DMS 273 treated with DMSO at 0.1 percent for 48 hours (cell line): ENCODE results near the gene OPN1SW.

Experiments used
- DNase-seq: peaks from one replicate; lab custom pipeline; 2025; lab: John Stamatoyannopoulos, UW

OPN1SW gene

DNA sequence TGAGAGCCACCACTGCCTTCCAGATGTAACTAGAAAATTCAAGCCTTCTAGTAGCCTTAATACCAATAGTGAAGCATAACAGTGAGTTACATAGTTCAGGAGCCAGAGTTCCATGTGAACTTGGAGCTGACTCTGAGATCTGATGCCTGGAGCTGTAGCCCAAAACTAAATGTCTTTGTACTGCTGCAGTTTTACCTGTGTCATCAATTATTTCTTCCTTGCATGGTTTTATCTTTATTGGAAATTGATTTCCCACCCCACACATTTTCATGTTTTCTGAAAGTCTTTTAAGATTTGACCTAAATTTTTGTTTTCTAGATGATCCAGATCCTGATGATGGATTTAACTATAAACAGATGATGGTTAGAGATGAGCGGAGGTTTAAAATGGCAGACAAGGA lies 17.0 kb downstream of the OPN1SW start:
- no peak for DNase-seq

DNA sequence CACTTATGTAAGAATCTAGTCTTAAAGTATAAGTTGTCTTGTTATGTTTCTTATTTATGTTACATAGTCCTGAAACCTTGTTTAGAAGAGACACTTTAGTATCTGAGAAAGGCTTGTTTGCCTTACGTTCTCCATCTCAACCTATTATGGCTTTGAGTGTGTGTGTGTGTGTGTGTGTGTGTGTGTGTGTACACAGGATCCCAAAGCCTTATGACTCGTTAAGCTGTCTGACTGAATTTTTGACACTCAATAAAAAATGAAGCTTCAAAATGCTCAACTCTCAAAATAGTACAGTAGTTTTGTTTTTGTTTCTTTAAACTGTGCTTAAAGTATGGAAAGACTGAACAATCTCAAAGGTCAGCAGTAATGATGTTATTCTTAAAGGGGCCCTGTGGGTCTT lies 18.4 kb downstream of the OPN1SW start:
- no peak for DNase-seq

DNA sequence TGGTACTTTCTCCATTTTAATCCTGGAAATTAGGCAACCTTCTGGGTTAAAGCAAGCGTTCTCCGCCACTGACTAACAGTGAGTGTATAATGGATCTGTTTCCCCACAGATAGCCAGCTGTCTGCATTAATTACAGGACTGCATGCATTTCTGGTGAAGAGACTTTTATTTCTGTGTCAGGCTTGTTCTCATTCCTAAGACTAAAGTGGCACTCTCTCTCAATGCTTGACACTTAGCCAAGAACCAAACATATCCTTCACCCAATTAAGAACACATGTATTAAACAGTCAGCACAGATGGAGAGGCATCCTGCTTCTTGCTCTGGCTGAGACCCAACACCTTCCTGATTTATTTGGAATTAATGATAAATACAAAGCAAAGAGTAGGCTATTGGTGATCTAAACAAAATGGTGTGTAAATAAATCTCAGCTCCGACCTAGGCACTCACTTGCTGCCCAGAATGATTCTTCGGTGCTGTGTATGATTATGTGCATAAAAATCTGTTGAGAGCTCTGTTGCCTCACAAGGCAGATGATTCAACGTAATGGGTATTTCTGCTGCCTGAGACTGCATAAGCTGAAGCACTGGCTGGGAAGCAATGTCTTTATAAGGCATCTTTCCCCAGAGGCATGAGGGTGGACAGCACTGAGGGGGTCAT lies 19.6 kb downstream of the OPN1SW start:
- peak; percentile 97 for DNase-seq

- DNase-seq, result peak; percentile 84
These were observed 20.3 kb downstream of the OPN1SW start for GRCh38 chr7:128755075-128755818.

DNA sequence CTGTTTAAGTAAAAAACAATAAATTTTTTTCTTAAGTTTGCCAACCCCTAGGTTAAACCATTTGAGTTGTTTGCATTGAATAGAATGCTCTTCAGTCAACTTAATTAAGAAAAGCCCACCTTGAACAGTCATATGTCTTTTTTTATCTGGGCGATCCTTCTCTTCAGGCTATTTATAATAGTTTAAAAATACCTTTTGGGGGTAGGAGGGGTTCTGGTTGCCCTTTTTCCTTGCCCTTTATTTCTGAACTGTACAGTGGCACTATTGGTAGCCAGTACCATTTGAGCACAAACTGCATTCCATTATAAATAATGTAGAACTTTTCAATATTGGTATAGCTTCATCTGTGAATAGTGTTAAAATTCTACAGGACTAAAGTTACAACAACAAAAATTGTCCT lies 23.3 kb downstream of the OPN1SW start:
- no peak for DNase-seq

DNA sequence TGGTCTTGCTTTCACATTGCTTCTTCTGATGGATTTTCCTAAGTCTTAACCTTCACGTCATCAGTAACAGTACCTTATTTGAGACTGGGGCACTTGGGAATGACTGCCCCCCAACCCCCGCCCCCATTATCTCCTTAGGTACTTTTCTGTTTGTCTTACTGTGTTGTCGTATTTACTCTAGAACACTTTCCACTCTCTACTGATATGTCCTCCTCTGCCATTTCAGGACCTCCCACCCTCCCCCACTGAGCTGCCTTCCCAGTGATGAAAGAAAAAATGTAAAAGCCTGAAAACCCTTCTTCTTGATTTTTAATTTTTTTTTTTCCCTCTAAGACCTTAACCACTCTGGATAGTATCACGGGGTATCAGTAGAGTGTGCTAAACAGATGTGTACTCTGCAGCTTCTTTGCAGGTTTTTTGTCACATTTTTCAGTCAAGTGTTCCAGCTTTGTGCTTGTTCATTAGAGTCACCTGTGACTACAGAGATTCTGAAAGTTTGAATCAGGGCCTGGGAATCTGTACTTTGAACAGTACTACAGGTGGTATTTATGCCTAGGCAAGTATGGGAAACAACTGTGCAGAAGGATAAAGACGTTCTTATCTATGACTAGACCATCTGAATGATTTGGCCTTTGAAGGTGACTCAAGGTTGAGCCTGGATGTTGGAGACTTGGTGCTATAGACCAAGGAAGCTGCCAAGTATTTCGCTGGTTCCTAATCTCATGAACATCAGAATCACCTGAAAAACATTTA lies 28.1 kb downstream of the OPN1SW start:
- no peak for DNase-seq

GRCh38 chr7:128745706-128746105 lies 29.9 kb downstream of the OPN1SW start:
- no peak for DNase-seq

GRCh38 chr7:128744366-128744905 lies 31.2 kb downstream of the OPN1SW start:
- no peak for DNase-seq

DNA sequence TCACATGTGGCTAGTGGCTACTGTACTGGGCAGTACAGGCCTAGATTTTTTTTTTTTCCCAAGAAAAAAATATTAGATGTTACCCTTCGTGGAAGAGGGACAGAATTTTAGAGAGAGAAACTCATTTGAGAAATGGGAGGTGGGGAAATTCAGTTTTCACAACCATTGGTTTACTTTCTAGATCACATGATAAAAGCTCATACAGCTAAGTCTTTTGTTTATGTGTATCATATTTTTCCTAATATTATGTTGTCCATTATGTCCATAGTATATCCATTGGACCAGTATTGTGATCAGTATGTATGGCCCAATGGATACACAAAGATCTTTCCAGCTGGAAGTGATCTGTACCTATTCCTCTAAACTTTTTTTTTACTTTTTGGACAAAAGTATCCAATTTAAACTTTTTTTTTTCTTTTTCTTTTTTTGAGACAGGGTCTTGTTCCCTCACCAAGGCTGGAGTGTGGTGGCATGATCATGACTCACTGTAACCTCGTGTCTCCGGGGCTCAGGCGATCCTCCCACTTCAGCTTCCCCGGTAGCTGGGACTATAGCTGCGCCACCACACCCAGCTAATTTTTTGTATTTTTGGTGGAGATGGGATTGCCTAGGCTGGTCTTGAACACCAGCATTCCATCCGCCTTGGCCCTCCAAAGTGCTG lies 32.4 kb downstream of the OPN1SW start:
- no peak for DNase-seq

- DNase-seq, result no peak
These were observed 33.4 kb downstream of the OPN1SW start for GRCh38 chr7:128742206-128742605.

DNA sequence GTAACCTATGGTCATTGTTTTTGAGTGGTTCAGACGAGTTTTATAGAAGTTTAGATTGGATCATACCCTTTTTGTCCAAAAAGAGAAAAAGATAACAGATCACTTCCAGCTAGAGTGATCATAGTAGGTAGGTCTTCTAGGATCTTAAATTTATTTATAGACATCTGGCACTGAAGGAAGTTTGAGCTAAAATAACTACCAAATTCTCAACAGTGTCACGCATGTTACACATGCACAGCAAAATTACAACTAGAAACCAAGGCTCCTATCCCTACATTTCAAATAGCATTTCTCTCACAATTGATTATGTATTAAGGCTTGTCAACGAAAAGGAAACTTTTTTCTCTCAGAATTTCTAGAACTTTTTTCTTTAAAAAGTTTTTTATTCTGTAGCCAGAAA lies 34.1 kb downstream of the OPN1SW start:
- DNase-seq, result no peak

DNA sequence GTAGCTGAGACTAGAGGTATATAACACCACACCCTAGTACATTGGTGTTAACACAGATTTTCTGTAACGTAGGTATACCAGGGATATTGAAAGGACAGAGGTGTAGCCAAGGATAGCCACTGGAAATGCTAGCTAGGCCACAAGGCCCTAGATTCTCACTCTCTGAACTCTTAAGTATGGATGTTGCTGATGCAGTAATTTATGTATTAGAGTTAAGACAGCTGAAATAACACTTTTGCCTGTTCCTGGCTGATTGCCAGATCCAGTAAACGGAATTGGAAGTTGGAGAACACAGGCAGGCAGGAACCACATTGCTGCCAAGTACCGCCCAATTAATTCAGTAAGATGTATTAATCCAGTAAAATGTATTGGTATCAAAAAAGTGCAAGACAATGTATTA lies 34.6 kb downstream of the OPN1SW start:
- no peak for DNase-seq

DNA sequence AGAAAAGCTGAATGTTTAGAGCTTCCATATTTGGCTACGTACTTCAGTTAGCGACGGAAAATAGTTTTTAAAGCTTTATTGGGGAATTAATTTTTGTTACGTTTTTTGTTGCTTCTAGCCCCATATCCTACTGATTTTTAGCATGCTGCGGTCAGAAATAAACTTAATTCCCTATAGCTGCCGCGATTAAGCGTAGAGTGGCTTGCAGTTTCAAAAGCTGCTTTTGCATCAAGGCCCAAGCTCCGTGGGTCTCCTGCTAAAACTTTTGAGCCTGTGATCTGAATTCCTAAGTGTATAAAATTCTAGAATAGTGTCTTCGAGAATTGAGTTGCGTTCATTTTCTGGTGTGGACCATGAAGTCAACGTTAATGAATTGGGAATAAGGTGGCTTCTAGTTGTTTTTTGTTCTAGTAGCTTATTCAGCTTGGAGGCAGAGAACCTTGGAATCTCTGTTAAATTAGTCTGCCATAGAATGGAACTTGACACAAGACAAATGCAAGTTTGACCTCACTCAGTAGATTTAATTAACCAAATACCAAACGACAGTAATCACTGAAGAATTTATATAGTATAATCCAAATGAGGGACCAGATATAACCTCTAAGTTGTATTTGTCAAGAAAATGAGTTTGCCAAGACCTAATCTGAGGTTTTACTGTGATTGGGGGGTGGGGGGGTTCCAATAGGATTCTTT lies 35.5 kb downstream of the OPN1SW start:
- no peak for DNase-seq

DNA sequence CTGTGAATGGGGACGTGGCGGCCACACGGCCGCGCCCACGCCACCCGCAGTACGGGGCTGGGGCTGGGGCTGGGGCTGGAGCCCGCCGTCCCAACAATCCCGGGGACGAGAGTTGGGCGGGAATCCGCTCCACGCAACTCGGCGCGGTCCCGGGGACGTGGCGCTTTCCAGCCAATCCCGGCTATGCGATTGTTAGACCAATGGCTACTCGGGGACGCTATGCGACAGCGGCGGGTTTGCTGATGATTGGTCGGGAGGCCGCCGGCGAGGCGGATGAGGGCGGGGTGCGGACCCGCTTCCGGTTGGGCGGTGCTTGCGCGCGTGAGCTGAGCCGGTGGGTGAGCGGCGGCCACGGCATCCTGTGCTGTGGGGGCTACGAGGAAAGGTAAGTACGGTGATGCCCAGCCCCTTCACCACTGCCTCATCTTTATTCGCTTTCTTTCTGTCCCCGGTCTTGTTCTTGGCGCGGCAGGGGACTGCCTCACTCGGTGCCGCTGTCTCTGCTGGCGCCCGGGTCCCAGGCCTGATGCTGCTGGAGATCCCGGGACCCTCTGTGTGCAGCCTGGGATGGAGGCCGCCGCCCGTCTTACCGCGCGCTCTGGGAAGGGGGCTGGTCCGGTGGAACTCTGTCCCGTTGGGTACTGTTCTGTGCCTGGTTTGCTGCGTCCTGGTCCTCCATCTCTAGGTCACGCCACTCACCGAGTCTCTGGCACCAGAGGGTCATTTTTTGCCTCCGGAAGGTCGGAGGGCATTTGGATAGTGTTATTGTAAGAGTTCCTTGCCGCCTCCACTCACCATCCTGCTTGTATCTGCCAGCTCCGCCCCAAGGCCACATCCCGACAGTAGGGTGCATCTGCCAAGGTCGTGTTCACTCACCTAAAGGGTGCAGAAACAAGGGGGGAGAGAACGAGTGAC lies 36.3 kb downstream of the OPN1SW start, which contains the start of gene CALU:
Gene CALU, plus strand, starts transcription at position 312 of the 915 bp plus-strand sequence. CDS start 9,225 bp downstream, outside the sequence.
- DNase-seq, result peak; percentile 94

DNA sequence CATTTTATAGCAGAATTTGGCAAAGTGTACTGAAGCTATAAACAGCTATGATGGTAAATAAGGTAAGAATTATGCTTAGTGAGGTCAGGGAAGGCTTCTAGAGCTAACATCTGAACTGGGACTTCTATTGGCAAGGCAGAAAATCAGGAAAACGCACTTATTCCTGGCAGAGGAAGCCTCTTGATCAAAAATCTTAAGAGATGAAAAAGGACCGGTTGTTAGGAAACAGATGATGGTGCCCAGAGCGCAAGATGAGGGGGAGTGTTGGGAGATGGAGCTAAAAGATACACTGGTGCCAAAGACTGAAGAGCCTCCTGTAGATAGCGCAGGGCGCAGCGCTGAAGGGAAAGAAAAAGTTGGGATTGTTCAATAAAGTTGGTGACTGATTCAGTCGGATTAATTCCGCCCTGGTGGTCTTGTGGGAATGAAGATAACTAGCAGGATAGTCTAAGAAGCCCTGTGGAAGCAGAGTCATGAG lies 37.0 kb downstream of the OPN1SW start:
- peak; percentile 84 for DNase-seq

DNA sequence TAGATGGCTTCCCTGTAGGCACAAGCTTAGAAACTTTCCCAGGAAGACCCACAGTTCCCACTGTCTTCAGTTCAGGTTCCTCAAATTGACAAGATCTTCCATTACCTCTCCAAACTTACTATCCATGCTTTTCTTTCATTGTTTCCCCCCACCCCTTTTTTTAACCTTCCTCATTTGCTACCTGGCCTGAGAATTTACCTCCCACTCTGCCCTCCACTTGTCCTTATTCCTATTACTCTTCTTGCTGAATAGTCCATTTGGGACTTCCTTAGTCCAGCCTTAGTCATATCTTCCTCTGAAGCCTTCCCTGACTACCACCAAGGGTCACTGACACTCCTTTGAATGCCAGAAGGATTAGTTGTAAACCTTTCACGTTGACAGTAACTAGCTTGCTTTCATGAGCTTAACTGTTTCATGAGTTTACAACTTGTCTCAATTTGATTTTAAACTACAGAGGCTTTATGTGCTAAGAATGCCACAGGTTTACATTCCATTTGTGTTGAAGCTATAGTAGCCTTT lies 37.7 kb downstream of the OPN1SW start:
- DNase-seq, result no peak

DNA sequence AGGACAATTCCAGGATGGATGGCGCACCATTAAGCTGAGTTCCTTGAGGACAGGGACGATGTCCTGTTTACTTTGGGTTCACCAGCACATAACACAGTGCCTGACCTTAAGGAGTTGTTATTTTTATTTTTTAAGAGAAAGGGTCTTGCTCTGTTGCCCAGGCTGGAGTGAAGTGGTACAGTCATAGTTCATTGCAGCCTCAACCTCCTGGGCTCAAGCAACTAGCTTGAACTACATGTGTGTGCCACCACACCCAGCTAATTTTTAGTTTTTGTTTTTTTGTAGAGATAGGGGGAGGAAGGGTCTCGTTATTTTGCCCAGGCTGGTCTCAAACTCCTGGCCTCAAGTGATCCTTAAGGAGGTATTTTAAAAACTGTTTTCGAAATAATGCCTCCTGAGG lies 38.2 kb downstream of the OPN1SW start:
- no peak for DNase-seq

DNA sequence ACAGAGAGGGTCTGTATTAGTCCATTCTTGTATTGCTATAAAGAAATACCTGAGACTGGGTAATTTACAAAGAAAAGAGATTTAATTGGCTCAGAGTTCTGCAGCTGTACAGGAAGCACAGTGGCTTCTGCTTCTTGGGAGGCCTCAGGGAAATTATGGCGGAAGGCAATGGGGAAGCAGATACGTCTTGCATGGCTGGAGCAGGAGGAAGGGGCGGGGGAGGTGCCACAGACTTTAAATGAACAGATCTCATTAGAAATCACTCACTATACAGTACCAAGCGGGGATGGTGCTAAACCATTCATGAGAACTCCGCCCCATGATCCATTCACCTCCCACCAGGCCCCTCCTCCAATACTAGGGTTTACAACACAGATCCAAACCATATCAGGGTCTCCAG lies 40.2 kb downstream of the OPN1SW start:
- DNase-seq, result no peak

DNA sequence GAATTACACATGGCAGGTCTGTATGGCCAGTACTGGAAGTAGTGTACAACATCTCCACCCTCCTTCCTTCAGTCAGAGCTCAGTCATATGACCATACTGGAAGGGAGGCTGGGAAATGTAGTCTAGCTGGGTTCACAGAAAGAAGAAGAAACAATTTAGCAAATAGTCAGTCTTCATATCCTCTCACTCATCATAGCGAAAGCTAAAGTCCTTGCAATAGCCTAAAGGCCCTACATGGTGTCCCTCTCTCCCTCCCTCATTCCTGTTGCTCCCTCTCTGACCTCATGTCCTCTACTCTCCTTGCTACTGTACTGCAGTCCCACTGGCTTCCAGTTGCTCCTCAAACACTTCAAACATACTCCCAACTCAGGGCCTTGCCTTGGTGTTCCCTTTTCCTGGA lies 40.7 kb downstream of the OPN1SW start:
- no peak for DNase-seq

- no peak for DNase-seq
These were observed 42.3 kb downstream of the OPN1SW start for GRCh38 chr7:128733278-128733645.
